GM10248 (cell line): ENCODE data around the gene FAM50A.

ENCODE experiments used
- CTCF ChIA-PET: fragments of 300-600 bp; sonication (Branson Sonifier 250); formaldehyde crosslinking; extraction: SDS; loops from one replicate; lab custom pipeline; 2021; ENCODE audit warnings: antibody characterized with exemption; lab: Yijun Ruan, JAX
- POLR2A ChIA-PET: fragments of 350-650 bp; sonication (Branson Sonifier 250); formaldehyde crosslinking; extraction: SDS; loops from one replicate; lab custom pipeline; 2020; ENCODE audit warnings: antibody characterized with exemption; lab: Yijun Ruan, JAX
- DNase-seq: peaks from one replicate; pipeline ENCODE4 v3.0.0; 2012; ENCODE audit errors: extremely low spot score
- CTCF ChIP-seq: IDR thresholded peaks from 2 replicates; pipeline ENCODE4 v1.5.1; 2012; ENCODE audit warnings: mild to moderate bottlenecking, low read depth; ENCODE audit errors: extremely low read depth, missing control alignments, control extremely low read depth

Gene FAM50A

GRCh38 chrX:154412468-154412867, 31.5 kb upstream of the FAM50A start:
- CTCF ChIA-PET = interaction anchor here (1.3 to 2.4 kb wide), 4 partner anchors 9 to 39 kb away, joined by 3 to 12 read pairs (median 4); partner anchors contain the start of genes ATP6AP1 and RPL10
- no peak for DNase-seq
- TF ChIP-seq CTCF = no peak
- POLR2A ChIA-PET = interaction anchor here (1.0 kb wide), 1 partner anchor 13 kb away, joined by 3 read pairs; no protein-coding TSS in a partner anchor

- CTCF ChIA-PET = no interaction called here
Observed at GRCh38 chrX:154413142-154413541, 30.8 kb upstream of the FAM50A start.

GRCh38 chrX:154417157-154417556, 26.8 kb upstream of the FAM50A start:
- POLR2A ChIA-PET = no interaction called here

More at GRCh38 chrX:154413142-154413541, 30.8 kb upstream of the FAM50A start:
- no peak for TF ChIP-seq CTCF
- DNase-seq = no peak
- POLR2A ChIA-PET = no interaction called here

GRCh38 chrX:154419189-154419588, 24.8 kb upstream of the FAM50A start:
- CTCF ChIA-PET = interaction anchor here (0.7 kb wide), 1 partner anchor 116 kb away, joined by 3 read pairs; no protein-coding TSS in a partner anchor
- no peak for TF ChIP-seq CTCF
- POLR2A ChIA-PET = no interaction called here
- DNase-seq = no peak

More at GRCh38 chrX:154417157-154417556, 26.8 kb upstream of the FAM50A start:
- CTCF ChIA-PET = no interaction called here
- no peak for TF ChIP-seq CTCF
- no peak for DNase-seq

GRCh38 chrX:154419688-154420401, 24.1 kb upstream of the FAM50A start:
- no peak for DNase-seq
- no peak for TF ChIP-seq CTCF
- POLR2A ChIA-PET = no interaction called here
- CTCF ChIA-PET = interaction anchor here (1.0 to 1.2 kb wide), 2 partner anchors 21 to 406 kb away, joined by 3 read pairs; no protein-coding TSS in a partner anchor

- CTCF ChIA-PET = interaction anchor here (1.0 to 1.2 kb wide), 2 partner anchors 21 to 406 kb away, joined by 3 read pairs; no protein-coding TSS in a partner anchor
- no peak for DNase-seq
- TF ChIP-seq CTCF = no peak
- POLR2A ChIA-PET = no interaction called here
Observed at GRCh38 chrX:154420402-154420756, 23.6 kb upstream of the FAM50A start.
